GM19240 (cell line): ENCODE data around the gene NAA20.

Experiments used
- DNase-seq: peaks from one replicate; pipeline ENCODE4 v3.0.0; 2011; ENCODE audit warnings: low spot score; ENCODE audit not compliant: insufficient read length

The NAA20 gene

GRCh38 chr20:20018366-20018765 is 1.2 kb downstream of the NAA20 start:
- DNase-seq, result no peak

- DNase-seq, result no peak
Measured at GRCh38 chr20:20019123-20019522, 2.0 kb downstream of the NAA20 start.

- DNase-seq, result no peak
Measured at GRCh38 chr20:20020908-20021307, 3.7 kb downstream of the NAA20 start.

- no peak for DNase-seq
Measured at GRCh38 chr20:20021835-20022234, 4.7 kb downstream of the NAA20 start.

GRCh38 chr20:20022498-20022897 is 5.3 kb downstream of the NAA20 start:
- no peak for DNase-seq

GRCh38 chr20:20023395-20023794 is 6.2 kb downstream of the NAA20 start:
- no peak for DNase-seq

GRCh38 chr20:20024942-20025341 is 7.8 kb downstream of the NAA20 start:
- no peak for DNase-seq

- no peak for DNase-seq
Measured at GRCh38 chr20:20027284-20027683, 10.1 kb downstream of the NAA20 start.

GRCh38 chr20:20031790-20032189 is 14.6 kb downstream of the NAA20 start:
- no peak for DNase-seq

- DNase-seq, result no peak
Measured at GRCh38 chr20:20034486-20034885, 17.3 kb downstream of the NAA20 start.

- DNase-seq, result no peak
Measured at GRCh38 chr20:20036756-20037155, 19.6 kb downstream of the NAA20 start.

- DNase-seq, result no peak
Measured at GRCh38 chr20:20037960-20038359, 20.8 kb downstream of the NAA20 start.

GRCh38 chr20:20038586-20038985 is 21.4 kb downstream of the NAA20 start:
- DNase-seq, result no peak

- no peak for DNase-seq
Measured at GRCh38 chr20:20039752-20040387, 22.7 kb downstream of the NAA20 start.

GRCh38 chr20:20051767-20052073 is 34.6 kb downstream of the NAA20 start:
- DNase-seq, result no peak

GRCh38 chr20:20052074-20052970 is 35.2 kb downstream of the NAA20 start, which contains the start of the genes CFAP61 and CRNKL1:
Gene CFAP61 (plus strand): TSS chr20:20052532. CDS start chr20:20056654, 4,122 bp downstream.
Gene CRNKL1 (minus strand): TSS chr20:20052466. CDS start chr20:20052342, 124 bp downstream.
- DNase-seq, result peak; percentile 80

- no peak for DNase-seq
Measured at GRCh38 chr20:20060234-20060998, 43.3 kb downstream of the NAA20 start.

- DNase-seq, result no peak
Measured at GRCh38 chr20:20063941-20064702, 47.0 kb downstream of the NAA20 start.

- no peak for DNase-seq
Measured at GRCh38 chr20:20065361-20065760, 48.2 kb downstream of the NAA20 start.

- DNase-seq, result no peak
Measured at GRCh38 chr20:20070871-20071726, 53.9 kb downstream of the NAA20 start.
